DMS79 (cell line): Measurements from ENCODE around the gene IPO11.
A peak's percentile ranks its signal among the peaks of the same experiment; 100 is the strongest.
"Not testable (repeated sequence)": the region's sequence is repeated elsewhere in the genome, so short reads cannot be mapped to it uniquely, and the experiment has no call there.

ENCODE experiments used
- DNase-seq: peaks from one replicate; lab custom pipeline; 2025; lab: John Stamatoyannopoulos, UW

Gene IPO11

DNA sequence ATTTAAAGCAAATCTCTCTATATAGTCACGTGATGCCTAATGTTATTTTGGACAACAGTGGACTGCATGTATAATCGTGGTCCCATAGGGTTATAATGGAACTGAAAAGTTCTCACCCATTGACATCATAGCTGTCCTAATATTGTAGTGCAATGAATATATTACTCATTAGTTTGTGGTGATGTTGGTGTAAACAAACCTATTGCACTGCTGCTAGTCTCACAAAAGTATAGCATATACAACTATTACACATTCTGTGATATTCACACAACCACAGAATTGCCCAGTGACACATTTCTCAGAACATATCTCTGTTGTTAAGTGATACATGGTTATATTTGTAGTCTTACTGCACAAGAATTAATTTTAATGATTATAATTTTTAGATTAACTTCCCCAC lies 37.7 kb downstream of the IPO11 start:
- DNase-seq: no peak

GRCh38 chr5:62457071-62457470 lies 44.5 kb downstream of the IPO11 start:
- DNase-seq: no peak

GRCh38 chr5:62460578-62460983 lies 48.0 kb downstream of the IPO11 start:
- DNase-seq: peak; percentile 13

DNA sequence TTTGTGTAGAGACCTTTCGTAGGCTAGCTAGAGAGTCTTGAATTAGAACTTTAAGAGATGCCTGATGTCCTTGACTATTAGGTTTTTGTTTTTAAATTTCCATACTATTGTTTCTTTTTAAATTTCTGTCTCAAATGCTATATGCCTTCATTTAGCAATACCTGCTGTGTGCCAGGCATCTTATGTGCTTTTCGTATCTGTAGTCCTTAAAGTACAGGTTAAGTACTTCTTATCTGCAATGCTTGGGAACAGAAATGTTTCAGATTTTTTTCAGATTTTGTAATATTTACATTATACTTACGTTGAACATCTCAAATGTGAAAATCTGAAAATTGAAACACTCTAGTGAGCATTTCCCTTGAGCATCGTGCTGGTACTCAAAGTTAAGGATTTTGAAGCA lies 49.0 kb downstream of the IPO11 start:
- DNase-seq: no peak

DNA sequence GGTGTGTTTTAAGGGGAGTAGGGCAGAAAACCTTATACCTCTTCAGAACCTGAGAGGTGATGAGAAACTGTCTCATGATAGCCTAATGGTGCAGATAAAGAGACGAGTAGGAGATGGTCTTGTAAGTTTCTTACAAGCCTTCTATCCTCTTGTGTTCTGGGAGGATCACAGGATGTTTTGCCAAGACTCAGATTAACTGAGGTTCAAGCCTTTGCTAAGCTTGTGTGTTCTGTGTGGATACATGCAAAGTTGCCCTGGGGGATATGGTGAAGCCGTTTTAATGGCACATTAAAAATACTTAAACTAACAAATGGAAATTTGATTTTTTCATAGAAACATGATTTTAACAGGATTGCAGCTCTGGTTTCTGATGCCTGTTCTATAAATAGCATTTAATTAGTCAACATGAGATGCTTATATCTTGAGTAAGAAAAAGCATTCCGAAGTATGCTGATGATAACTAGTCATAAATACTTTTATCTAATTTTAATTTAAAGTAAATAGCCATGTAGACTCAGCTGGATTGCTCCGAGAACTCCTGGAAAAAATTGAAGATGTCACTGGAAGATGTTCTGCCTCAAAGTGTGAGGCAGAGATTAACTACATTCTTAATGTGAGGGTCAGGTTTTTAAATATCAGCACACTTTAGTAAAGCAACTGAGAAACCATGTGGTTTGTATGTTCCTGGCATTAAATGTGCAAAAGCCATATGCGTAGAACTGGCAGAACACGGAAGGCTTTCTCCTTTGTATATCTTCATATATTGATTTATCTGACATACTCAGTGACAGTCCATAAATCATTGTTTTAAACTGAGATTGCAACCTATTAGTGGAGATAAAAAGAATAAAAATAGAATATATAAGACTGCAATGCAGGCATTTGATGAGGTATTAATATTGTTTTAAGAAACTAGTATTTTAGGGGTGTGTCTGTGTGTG lies 53.7 kb downstream of the IPO11 start:
- no peak for DNase-seq

- no peak for DNase-seq
These were observed 60.6 kb downstream of the IPO11 start for GRCh38 chr5:62473209-62473608.

GRCh38 chr5:62475072-62475471 lies 62.5 kb downstream of the IPO11 start:
- no peak for DNase-seq

- no peak for DNase-seq
These were observed 65.2 kb downstream of the IPO11 start for GRCh38 chr5:62477801-62478200.

DNA sequence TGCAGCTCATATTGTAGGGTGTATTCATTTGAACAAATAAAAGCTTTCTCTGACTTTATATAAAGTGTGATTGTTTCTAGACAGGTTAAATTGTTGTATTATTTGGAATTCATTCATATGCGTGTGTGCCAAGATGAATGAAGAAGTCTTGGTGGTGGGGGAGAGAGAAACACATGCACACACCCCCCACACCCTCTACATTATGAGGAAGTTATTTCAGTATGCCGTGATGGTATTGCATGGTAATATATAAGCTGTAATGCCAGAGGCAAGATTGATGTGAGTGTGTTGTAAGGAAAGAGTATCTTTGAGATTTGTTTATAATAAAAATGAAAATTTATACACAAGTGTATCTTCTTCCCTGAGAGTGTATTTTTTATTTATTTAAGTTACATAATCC lies 71.0 kb downstream of the IPO11 start:
- no peak for DNase-seq

GRCh38 chr5:62486672-62487071 lies 74.1 kb downstream of the IPO11 start:
- DNase-seq: no peak

GRCh38 chr5:62488531-62488930 lies 76.0 kb downstream of the IPO11 start:
- no peak for DNase-seq

DNA sequence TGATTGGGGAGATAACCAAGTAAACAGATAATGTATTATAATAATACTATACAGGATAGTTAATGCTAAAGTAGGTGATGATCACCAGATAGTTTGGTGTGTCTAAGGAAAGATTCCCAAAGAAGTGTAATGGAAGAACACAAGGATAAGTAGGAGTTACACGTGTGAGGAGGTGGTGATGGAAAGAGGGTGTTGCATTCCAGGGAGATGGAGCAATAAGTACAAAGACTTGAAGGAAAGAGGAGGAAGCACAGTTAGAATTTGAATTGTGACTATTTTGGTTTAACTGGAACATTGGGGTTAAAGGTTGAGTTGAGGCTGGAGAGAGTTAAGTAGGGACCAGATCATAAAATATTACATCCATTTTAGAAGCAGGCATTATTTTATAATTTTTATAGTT lies 76.9 kb downstream of the IPO11 start:
- DNase-seq: no peak

- DNase-seq: no peak
These were observed 82.2 kb downstream of the IPO11 start for GRCh38 chr5:62494772-62495171.

GRCh38 chr5:62496876-62497275 lies 84.3 kb downstream of the IPO11 start:
- no peak for DNase-seq

- no peak for DNase-seq
These were observed 86.4 kb downstream of the IPO11 start for GRCh38 chr5:62498961-62499360.

DNA sequence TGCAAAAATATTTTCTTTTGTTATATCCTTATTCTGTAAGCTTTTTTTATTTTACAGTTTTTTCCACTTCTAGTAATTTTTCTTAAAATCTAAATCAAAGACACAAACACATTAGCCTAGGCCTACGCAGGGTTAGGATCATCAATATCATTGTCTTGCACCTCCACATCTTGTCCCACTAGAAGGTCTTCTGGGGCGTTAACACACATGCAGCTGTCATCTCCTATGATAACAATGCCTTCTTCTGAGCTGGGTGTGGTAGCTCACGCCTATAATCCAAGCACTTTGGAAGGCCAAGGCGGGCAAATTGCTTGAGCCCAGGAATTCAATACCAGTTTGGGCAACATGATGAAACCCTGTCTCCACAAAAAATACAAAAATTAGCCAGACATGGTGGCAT lies 87.2 kb downstream of the IPO11 start:
- no peak for DNase-seq

GRCh38 chr5:62502456-62503101 lies 90.0 kb downstream of the IPO11 start:
- no peak for DNase-seq

DNA sequence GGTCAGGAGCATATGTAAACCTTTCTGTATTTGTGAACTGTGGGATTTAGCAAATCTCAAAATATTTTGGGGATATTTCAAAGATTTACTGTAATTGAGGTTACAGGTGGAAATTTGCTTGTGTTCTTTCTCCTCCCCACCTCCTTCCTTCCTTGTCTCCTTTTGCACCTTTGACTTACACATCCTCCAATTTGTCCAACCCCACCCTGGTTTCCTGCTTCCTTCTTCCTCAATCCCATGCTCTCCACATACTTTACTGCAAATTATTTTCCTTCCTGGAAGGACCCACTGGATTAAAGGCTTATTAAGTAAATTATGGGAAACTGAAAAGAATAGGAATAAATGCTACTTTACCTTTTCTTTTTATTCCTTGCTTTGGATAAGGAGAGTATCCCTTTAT lies 91.6 kb downstream of the IPO11 start:
- DNase-seq: no peak

DNA sequence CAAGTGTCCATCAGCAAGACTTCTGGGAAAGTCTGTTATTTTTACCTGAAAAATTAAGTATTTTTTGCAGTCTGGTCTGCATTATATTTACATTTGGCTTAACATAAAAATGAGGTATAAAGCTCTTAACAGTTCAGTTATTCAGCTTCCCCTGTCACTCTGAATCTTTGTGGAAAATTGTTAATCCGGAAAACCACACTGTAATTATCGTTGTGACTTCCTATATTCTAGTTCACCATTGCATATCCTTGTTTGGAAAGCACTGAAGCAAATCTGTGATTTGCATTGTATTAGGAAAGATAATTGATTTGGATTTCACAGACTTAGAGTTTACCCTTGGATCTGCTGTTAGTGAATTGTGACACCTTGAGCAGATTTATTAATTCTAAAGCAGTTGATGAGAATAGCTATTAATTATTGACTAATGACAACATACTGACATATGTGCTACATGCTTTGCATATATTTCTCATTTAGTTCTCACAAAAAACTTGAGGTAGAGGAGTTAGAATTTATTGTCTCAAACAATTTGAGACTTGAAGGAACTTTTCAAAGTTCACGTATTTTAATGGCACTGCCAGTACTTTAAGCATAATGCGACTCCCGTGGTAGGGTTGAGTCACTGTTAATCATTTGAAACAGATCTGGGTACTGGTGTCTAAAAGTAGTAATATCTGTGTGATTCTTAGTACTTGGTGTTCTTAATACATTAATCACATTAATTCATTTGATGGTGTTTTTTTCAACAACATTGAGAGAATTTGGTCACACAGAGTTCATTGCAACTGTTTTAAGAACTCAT lies 94.3 kb downstream of the IPO11 start:
- DNase-seq: no peak

- not testable (repeated sequence) for DNase-seq
These were observed 96.2 kb downstream of the IPO11 start for GRCh38 chr5:62508760-62509159.

GRCh38 chr5:62509806-62510205 lies 97.2 kb downstream of the IPO11 start:
- DNase-seq: no peak

- DNase-seq: not testable (repeated sequence)
These were observed 100.5 kb downstream of the IPO11 start for GRCh38 chr5:62513085-62513484.
